Stimulated activated CD4-positive, alpha-beta T cell treated with anti-CD3 and anti-CD28 coated beads, TNF-alpha, amount 100 ng/mL, for 4 hours (primary cell): ENCODE data around the gene MACROD2.
"Not testable (repeated sequence)": the region's sequence is repeated elsewhere in the genome, so short reads cannot be mapped to it uniquely, and the experiment has no call there.

Experiments used
- DNase-seq, 3 experiments: peaks; one replicate each; pipeline ENCODE4 v3.0.0-alpha.2; 2020; ENCODE audit warnings: low read depth in 3 of 3

The MACROD2 gene

DNA sequence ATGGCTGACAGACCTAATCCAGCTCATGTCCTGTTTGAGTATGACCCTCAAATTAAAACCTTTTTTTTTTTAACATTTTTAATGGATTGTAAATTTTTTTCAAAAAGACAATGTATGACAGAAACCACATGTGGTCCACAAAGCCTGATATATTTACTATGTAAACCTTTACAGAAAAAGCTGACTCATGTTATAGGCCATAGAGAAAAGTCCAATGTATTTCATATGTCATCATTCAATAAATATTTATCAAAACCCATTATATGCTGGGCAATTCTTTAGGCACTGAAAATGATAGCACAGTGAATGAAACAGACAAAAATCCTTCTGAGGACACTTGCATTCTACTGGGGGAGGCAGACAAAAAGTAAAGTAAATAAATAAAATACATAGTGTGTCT lies 1168.3 kb downstream of the MACROD2 start:
- DNase-seq = no peak

DNA sequence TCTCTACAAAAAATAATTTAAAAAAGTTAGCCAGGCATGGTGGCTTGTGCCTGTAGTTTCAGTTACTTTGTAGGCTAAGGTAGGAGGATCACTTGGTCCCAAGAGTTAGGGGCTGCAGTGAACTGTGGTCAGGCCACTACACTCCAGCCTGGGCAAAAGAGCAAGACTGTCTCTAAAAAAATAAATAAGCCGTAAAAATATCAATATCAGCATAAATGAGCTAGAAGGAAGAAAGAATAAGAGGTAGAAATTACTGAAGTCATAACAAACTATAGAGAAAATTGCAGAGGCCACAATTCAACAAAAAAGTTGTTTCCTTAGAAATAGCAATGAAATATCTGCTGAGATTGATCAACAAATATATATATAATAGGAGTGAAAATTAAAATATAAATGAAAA lies 1169.4 kb downstream of the MACROD2 start:
- DNase-seq = no peak

DNA sequence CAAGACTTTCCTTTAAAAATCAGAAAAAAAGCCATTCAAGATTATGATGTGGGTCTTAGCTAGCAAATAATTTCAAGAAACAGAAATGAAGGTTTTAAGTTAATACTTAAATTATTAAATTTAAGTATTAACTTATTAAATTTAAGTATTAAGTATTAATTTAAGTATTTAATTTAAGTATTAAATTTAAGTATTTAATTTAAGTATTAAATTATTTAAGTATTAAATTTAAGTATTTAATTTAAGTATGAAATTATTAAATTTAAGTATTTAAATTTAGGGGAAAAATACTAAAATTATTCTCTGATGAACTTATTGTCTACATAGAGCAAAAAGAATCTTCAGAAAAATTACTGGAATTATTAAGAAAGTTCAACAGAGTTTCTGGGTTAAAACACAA lies 1171.4 kb downstream of the MACROD2 start:
- no peak for DNase-seq

DNA sequence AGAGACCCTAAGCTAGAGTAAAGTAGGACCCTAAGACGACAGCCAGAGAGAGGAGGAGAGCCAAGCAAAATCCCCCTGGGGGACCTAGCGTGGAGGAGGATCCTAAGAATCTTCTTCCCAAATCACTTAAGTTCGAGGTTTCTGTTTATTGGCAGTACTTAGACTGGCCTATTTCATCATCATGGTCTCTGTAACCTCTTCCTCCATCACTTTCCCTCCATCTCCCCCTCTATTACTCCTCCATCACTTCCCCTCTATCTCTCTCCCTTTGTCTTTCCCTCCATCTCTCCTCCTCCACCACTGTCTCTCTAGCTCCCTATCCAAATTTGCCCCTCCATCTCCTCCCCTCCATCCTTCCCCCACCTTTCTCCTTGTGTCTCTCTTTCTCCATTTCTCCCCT lies 1175.7 kb downstream of the MACROD2 start:
- DNase-seq = no peak

DNA sequence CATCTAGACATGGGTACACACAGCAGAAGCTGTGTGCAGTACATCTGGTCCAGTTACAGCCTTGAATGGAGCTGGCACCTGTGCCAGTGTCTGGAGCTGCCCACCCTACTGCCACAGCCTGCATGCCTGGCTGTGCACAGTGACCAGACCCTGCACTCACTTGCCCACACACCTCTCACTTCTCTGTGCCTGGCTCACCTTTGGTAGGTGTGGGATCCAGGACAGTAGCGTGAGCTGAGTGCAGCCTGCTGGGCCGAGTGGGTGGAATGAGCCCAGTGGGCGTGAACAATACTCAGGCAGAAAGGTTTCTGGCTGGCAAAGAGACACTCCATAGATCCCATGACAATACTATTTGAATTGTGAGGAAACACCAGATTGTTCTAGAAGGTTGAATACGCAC lies 1181.6 kb downstream of the MACROD2 start:
- DNase-seq = no peak

DNA sequence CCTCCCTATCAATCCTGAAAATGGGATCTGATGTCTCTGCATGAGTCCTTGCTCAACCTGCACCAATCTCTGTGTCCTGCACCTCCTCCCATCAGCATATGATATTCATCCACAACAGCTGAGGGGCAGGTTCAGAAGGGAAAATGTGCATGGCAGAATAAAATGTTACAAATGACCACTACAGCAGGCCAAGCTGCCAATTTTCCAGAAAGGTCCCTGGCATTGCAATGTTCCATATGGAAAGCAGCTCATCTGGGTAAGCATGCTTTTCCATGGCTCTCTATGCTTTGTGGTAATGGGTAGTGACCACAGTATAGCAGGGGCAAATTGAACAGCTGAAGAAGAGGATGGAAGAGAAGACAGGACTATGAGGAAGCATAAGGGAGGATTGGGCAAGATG lies 1183.3 kb downstream of the MACROD2 start:
- DNase-seq = no peak

DNA sequence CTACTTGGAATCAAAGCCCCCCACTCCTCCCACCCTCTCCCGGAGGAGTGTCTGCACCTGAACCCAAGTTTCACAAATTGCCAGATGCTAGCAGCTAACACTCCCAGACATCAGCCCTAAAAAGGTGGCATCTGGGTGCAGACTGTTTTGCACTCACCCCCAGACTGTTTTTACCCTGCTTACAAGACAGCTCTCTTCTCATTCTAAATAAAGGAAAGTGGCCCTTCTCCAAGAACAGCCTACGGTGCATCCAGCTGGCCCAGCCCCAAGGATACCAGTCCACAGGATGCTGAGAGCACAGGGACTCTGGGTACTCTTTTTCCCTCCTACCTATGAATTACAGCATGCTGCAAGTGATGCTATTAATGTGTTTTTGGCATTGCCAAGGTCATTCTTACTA lies 1184.1 kb downstream of the MACROD2 start:
- DNase-seq = no peak

DNA sequence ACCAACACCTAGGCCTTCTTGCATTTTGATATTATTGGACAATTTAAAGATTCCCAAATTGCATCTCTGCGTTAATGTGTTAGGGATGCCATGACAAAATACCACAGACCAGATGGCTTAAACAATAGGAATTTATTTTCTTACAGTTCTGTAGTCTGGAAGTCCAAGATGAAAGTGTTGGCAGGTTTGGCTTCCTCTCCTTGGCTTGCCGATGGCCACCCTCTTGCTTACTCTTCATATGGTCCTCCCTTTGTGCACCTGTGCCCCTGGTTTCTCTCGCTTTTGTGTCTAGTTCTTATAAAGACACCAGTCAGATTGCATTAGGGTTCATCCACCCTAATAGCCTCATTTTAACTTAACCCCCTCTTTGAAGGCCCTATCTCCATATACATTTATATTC lies 1184.5 kb downstream of the MACROD2 start:
- DNase-seq = no peak

DNA sequence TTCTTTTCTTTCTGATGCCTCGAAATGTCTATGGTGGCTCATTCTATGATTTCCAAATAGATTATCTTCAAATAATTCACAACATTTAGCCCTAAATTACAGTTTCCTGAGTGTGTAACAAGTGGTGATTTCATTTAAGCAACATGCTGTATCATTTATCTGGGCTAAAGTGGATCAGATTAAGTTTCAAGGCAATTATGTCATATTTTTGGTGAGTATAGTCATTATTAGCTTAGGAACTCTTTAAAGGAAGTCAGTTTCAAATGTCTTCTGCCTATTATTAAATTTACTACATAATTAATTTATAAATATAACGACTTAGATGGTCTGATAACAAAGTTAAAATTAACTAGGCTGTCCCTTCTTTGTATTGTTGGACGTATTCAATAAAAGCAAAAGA lies 1190.0 kb downstream of the MACROD2 start:
- no peak for DNase-seq

DNA sequence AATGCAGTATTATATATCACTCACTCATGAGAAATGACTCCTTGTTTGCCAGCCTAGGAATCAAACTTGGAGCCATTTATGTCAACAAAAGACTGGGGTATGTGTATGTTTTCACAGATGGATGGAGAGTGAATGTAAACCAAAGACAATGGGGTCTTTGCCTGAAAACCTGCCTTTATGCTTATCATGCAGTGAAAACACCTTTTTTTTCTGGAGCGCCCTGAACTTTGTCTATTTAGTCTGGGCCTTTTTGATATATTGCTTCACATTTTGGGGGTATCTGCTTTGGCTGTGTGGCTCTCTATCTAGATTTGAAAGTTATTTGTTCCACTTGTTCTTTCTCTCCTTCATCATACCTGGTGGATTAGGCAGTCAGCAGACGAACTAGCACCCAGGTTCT lies 1190.6 kb downstream of the MACROD2 start:
- no peak for DNase-seq

DNA sequence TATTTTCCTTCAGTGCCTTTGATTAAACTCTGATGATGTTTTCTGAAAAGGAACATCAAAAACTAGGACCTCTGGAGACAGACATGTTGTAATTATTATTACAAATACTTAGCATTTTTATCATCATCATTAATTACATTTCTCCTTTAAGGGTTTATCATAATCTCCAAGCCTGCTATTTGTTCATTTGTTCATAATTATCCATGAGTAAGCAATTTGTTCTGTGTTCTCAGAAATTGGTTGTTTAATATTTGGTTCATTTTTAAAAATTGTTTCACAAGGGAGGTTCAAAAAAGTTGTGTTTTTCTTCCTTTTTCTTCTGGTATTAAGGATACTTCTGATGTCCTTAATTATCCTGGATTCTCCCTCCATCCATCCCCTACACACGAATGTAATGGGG lies 1192.3 kb downstream of the MACROD2 start:
- no peak for DNase-seq

DNA sequence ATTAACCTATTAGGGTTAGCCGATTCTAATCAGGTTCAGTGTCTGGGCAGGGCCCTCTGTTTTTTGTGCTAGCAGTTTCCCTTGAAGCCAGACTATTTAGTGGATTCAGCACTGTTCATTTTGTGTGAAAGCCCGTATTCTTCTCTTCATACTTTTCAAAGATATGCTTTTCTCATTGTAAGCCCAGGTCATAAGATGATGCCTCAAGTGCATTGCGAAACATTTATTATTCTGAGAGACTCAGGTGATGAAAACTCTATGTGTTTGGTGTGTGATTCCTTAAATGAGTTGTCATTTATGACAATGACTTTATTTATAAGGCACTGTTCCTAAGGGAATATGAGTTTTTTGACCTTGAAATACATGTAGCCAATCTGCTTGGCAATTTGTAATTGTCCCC lies 1193.1 kb downstream of the MACROD2 start:
- DNase-seq = no peak

DNA sequence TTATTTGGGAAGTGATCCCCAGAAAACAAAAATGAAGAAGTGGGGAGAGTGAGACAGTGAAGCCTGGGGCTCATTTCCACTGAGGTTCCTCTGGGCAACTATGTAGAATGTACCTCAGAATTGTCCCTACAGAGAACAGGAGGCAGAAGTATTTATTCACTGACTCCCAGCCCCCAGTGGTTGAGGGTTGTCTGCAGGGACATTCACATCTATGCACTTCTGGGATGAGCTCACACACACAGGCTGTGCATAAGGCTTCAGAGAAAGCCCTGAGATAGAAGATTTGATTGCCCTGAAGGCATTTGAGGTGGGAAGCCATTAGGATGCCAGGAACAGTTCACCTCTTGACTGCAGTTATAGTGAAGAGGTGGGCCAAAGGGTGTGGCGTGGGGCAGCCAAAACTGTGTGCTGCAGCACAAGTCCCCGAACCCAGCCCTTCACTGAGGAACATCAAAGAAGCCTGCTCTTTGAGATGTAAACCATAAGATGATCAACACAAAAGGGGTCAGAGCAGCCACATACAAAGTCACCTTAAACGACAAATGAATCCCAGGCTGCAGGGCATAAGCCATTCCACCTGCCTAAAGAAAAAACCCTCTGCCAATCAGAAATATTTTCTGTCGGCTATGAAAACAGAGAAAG lies 1195.9 kb downstream of the MACROD2 start:
- no peak for DNase-seq

DNA sequence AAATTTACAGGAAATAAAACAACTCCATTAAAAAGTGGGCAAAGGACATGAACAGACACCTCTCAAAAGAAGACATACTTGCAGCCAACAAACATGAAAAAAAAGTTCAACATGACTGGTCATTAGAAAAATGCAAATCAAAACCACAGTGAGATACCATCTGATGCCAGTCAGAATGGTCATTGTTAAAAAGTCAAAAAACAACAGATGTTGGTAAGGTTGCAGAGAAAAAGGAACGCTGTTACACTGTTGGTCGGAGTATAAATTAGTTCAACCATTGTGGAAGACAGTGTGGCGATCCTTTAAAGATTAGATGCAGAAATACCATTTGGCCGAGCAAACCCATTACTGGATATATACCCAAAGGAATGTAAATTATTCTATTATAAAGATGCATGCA lies 1200.1 kb downstream of the MACROD2 start:
- DNase-seq = no peak

DNA sequence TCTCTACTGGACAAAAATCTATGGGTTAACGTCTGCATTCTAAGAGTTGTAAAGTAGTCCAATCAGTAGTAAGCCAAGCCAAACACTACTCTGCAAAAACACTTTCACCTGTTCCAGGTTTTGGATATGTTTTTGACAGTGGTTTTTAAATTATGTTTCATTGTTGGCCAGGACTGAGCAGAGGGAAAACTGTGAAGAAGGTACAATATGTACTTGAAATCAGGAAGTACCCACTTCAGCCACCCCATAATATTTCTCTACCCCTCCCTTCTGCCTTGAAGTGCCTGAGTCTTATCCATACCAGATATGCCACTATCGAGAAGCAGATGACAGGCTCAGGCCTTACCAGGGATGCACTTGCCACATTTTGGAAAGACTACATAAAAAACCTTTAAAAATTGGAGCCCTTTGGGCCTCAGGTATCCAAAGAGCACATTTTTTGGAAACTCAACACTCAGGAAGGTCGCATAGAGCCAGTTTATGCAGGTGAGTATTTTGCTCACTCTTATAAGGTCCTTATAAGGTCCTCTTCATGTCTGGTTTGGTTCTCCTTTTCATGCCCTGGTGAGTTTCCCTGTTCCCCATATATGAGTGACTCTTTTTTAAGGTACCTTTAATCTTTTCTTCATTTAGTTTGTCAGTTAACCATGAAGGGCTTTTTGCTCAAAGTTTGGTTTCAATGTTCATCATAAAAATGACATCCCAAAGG lies 1201.4 kb downstream of the MACROD2 start:
- no peak for DNase-seq

DNA sequence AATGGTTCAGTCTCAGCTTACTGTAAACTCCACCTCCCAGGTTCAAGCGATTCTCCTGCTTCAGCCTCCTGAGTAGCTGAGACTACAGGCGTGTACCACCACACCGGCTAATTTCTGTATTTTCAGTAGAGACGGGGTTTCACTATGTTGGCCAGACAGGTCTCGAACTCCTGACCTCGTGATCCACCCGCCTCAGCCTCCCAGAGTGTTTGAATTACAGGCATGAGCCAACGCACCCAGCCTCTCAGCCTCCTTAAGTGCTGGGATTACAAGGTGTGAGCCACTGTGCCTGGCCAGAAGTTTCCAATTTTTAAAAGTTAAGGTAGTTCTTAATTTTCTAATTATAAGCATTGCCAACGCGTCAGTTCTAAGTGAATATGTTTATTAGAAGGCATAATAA lies 1202.7 kb downstream of the MACROD2 start:
- DNase-seq = not testable (repeated sequence)

DNA sequence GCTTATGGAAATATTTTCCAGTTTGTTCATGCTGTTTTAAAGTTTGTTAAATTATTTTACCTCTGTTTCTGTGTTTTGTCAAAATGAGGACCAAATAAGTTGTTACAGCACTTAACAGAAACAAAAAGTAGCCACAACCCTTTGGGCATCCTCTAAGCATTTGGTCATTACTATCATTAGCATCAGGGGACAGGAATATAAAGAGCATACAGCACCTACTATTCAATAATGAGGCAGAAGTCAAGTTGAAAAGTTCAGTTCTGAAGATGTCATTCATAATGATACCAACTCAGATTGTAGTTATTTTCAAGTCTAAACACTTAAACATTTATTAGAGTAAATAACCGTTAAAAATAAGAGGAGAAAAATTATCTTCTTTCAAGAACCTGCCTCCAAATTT lies 1204.4 kb downstream of the MACROD2 start:
- DNase-seq = no peak

DNA sequence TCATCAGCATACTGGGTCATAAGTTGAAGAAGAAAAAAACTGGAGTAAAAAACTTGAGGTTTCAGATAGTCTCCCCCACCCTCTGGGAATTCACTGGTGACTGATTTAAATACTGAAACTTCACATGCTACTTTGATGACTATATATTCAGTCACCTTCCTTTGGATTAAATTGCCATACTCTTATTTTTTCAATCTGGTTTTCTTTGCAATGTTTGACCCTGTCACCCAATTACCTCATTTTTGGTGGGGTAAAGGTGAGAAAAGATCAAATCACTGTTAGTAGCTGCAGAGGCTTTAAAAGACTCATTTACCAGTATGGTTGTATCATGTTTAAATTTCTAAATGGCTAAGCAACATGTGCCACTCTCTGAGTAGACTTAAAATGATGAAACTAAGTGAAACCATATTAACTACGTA lies 1204.8 kb downstream of the MACROD2 start:
- DNase-seq = no peak

DNA sequence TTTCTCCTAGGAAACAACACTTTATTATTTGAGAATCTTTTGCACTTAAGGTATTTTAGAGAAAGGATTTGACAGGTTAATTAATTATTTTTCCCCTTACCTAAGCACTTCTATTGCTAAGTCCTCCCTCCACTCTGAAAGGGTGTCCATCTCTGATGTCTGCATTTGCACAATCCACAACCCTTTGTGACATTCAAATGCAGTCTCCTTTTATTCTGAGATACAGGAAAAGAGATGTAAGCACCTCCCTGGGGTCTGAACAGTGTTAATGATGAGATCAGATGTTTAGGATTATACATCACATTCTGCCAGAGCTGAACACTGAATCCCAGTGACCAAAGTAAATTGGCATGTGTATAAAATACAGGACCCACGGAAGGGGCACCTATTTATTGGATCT lies 1206.3 kb downstream of the MACROD2 start:
- no peak for DNase-seq

DNA sequence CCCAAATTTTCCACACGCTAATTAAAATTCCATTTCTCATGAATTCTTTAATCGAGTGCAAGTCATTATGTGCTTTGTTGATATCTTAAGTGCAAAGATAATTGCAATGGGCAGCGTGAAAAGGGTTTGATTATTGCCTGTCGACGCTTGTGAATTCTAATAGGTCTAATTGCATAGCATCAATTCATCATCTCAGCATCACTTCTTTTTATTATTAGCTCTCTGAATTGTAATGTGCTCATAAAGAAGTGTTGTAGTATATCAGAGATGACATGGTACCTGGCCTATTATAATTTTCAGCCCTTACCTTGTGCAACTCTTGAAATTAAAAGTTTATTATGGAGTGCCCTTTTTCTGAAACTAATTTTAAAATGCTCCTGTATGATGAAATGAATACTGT lies 1208.9 kb downstream of the MACROD2 start:
- DNase-seq = no peak

DNA sequence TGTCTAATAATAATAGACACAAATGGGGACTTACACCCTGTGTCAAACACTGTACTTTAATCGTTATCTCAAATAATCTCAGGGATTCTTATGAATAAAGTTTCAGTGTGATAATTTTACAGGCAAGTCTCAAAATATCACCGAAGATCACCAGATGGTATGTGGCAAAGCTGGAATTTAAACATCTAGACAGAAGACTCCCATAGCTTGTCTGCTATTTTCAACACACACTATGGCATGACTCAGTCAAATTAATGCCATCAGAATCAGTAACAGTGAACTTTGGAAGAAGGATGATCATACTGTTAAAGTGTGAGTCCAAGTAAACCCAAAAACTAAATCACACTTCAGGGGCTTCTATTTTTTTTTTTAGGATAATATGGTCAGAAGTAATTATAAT lies 1209.7 kb downstream of the MACROD2 start:
- no peak for DNase-seq

DNA sequence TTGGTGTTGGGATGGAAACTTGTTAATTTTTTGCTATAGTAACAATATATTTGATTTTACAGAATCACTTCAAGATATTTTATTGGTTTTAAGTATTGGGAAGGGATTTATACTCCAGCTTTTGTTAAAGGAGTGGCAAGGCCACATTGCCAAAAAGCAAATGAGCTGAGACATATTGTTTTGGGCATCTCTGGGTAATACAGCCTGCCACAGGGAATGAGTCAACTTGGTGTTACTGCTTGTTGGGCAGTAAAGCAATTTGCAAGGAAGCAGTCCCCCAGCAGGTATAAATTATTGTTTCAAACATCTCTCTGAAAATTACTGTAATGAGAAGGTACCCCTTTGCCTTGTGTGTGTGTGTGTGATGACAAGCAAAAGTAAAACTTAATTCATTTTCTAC lies 1210.4 kb downstream of the MACROD2 start:
- DNase-seq = no peak

DNA sequence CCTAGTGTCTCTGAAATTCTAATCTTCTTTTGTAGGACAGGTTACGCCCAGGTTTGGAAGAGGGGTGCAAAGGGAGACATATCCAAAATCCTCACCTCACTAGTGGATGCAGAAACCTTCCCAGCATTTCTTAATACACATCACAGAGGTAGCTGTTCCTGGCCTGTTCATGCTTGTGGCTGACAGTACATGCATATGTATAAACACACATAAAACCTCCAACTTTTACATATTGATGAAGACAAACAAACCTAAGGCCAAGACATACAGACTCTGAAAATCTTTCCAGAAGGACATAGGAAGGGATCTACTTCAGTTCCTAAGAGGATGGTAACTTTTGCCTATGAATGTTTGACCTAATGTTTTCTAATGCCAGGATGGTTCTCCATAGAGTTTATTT lies 1214.2 kb downstream of the MACROD2 start:
- DNase-seq = no peak

DNA sequence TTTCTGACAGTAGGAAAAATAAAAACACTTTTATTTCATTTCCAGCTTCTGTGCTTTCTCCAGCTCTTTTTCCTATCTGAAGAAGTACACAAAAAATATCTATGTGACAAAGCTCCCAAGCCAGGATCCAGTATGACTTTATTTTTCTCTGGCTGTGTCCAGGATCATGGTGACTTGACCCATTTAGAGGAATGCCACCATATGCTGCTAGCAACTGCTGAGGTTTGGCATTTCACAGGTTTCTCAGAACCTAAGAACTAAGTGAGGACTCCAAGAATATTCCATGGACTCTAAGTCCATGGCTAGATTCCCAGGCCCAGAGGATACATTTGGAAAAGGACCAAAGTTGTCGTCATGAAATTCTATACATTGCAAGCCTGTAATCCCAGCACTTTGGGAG lies 1218.7 kb downstream of the MACROD2 start:
- DNase-seq = no peak
